ENCODE results near the gene KPTN. TPM values are rescaled to one million over a fixed set of nuclear protein-coding genes. Genes with fewer than 3 reads are reported as not detected.
A peak's percentile ranks its signal among the peaks of the same experiment; 100 is the strongest.

The KPTN gene
- total RNA-seq, 1 donor from 2014 or later, result 8.7 TPM

- ATAC-seq (ENCODE audit: low read depth), result peak; percentile 57
- Mint-ChIP-seq H3K36me3 (ENCODE audit: low read depth) (no peaks in the 10 kb centered on the region), H3K4me3 (no peak within 1 kb of the TSS), H3K27ac (no peak within 1 kb of the TSS), H3K9me3 (no peaks in the 10 kb centered on the region), H3K27me3 (peaks cover 44% of the 10 kb centered on the region), H3K4me1 (peaks cover 9% of the 10 kb centered on the region)
- TF ChIP-seq, protein P1, sequence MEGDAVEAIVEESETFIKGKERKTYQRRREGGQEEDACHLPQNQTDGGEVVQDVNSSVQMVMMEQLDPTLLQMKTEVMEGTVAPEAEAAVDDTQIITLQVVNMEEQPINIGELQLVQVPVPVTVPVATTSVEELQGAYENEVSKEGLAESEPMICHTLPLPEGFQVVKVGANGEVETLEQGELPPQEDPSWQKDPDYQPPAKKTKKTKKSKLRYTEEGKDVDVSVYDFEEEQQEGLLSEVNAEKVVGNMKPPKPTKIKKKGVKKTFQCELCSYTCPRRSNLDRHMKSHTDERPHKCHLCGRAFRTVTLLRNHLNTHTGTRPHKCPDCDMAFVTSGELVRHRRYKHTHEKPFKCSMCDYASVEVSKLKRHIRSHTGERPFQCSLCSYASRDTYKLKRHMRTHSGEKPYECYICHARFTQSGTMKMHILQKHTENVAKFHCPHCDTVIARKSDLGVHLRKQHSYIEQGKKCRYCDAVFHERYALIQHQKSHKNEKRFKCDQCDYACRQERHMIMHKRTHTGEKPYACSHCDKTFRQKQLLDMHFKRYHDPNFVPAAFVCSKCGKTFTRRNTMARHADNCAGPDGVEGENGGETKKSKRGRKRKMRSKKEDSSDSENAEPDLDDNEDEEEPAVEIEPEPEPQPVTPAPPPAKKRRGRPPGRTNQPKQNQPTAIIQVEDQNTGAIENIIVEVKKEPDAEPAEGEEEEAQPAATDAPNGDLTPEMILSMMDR (IDR thresholded peaks at IDR 0.05), result no peak
- intact Hi-C loops (cut with micrococcal nuclease), result no loop called here
- ChIA-PET POLR2A (no interaction called here), CTCF (no interaction called here)
- no peak for DNase-seq
Observed at GRCh38 chr19:47471733-47472457, 12.1 kb downstream of the KPTN start, which contains the start of gene SLC8A2. SLC8A2 (minus strand) TSS chr19:47471893; CDS start chr19:47466403, 5,490 bp downstream.

DNA sequence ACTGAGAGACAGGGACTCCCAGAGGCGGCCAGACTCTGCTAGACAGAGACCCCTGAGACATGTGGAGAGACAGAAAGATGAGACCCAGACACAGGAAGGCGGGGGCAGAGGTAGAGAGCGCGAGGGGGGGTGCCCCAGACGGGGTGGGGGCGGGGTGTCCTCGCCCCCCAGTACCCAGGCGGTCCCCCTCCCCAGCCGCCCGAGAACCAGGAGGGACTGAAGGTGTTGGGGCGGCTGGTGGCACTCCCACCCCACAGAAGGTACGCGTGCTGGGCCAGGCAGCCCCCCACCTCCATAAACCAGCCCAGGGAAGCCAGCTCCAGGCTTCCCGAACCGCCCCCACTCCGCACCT is 12.7 kb downstream of the KPTN start:
- TF ChIP-seq, protein P1 (IDR thresholded peaks at IDR 0.05), result no peak
- POLR2A ChIA-PET, result no interaction called here

DNA sequence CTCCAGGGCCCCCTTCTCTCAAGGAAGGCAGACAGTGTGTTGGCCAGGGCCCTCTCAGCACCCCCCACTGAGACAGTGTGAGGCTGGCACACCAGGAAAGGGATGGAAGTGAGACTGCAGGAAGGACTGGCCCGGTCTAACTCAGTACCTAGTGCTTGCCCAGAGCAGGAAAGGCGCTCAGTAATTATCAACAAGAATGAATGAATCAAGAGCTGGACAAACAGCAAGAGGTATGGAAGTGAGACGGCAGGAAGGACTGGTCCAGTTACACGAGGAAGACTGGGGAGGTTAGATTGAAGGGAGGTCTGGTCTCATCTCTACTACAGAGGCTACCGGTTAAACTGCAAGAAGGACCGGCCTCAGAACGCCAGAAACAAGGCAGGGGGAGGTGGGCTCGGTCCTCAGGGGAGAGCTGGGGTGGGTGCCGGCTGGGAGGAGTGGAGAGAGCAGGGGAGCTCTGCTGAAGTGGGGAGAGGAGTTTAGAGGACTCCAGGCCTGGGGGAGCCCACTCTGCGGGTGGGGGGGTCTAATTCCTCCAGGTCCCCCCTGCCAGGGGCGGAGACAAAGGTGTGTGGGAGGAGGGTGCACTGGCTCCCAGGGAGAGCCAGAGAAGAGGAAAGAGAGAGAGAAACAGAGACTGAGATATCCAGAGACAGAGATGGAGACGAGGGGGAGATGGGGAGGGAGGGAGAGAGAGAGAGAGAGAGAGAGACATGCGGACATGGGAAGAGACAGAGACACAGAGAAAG is 13.4 kb downstream of the KPTN start:
- ChIA-PET POLR2A (no interaction called here), CTCF (no interaction called here)
- H3K27ac Mint-ChIP-seq, result no peak overlapping the region
- no peak for DNase-seq
- ATAC-seq (ENCODE audit: low read depth), result no peak
- H3K9me3 Mint-ChIP-seq, result no peaks in the 10 kb centered on the region
- TF ChIP-seq, protein P1 (IDR thresholded peaks at IDR 0.05), result no peak
- intact Hi-C loops (cut with micrococcal nuclease), result no loop called here
- H3K4me1 Mint-ChIP-seq, result peaks cover 9% of the 10 kb centered on the region
- no peaks in the 10 kb centered on the region for H3K36me3 Mint-ChIP-seq (ENCODE audit: low read depth)
- no peak overlapping the region for H3K4me3 Mint-ChIP-seq
- peaks cover 50% of the 10 kb centered on the region for H3K27me3 Mint-ChIP-seq

More for the DNA sequence above, 12.7 kb downstream of the KPTN start:
- H3K9me3 Mint-ChIP-seq, result no peaks in the 10 kb centered on the region
- no peak overlapping the region for H3K27ac Mint-ChIP-seq
- H3K4me3 Mint-ChIP-seq, result no peak overlapping the region
- peaks cover 9% of the 10 kb centered on the region for H3K4me1 Mint-ChIP-seq
- H3K27me3 Mint-ChIP-seq, result peaks cover 45% of the 10 kb centered on the region
- H3K36me3 Mint-ChIP-seq (ENCODE audit: low read depth), result no peaks in the 10 kb centered on the region
- DNase-seq (no peak), ATAC-seq (ENCODE audit: low read depth) (no peak)
- CTCF ChIA-PET, result no interaction called here
- intact Hi-C loops (cut with micrococcal nuclease), result no loop called here

GRCh38 chr19:47469719-47470118 is 14.3 kb downstream of the KPTN start:
- TF ChIP-seq, protein P1 (IDR thresholded peaks at IDR 0.05), result no peak
- ChIA-PET CTCF (no interaction called here), POLR2A (no interaction called here)
- Mint-ChIP-seq H3K36me3 (ENCODE audit: low read depth) (no peaks in the 10 kb centered on the region), H3K27me3 (peaks cover 53% of the 10 kb centered on the region), H3K4me3 (no peak overlapping the region), H3K9me3 (no peaks in the 10 kb centered on the region), H3K27ac (no peak overlapping the region), H3K4me1 (peaks cover 9% of the 10 kb centered on the region)
- intact Hi-C loops (cut with micrococcal nuclease), result no loop called here
- ATAC-seq (ENCODE audit: low read depth) (no peak), DNase-seq (no peak)

- intact Hi-C loops (cut with micrococcal nuclease), result no loop called here
- no peak for ATAC-seq (ENCODE audit: low read depth)
- DNase-seq, result no peak
- H3K9me3 Mint-ChIP-seq, result no peaks in the 10 kb centered on the region
- no peak overlapping the region for H3K27ac Mint-ChIP-seq
- H3K36me3 Mint-ChIP-seq (ENCODE audit: low read depth), result no peaks in the 10 kb centered on the region
- H3K4me3 Mint-ChIP-seq, result no peak overlapping the region
- CTCF ChIA-PET, result no interaction called here
- peaks cover 57% of the 10 kb centered on the region for H3K27me3 Mint-ChIP-seq
- TF ChIP-seq, protein P1 (IDR thresholded peaks at IDR 0.05), result no peak
- H3K4me1 Mint-ChIP-seq, result peaks cover 9% of the 10 kb centered on the region
- POLR2A ChIA-PET, result no interaction called here
Observed at GRCh38 chr19:47469363-47469700, 14.7 kb downstream of the KPTN start.

Measured in activated B cell treated with CpG ODN at 0.5 μM for 24 hours (primary cell).